ENCODE measurements around the gene KIF6. TPM values are rescaled to one million over a fixed set of nuclear protein-coding genes. Genes with fewer than 3 reads are reported as not detected.
"Not testable (repeated sequence)": the region's sequence is repeated elsewhere in the genome, so short reads cannot be mapped to it uniquely, and the experiment has no call there.

Gene KIF6
- total RNA-seq, 1 donor from 2014 or later = 2.9 TPM

- Mint-ChIP-seq H3K27ac (no peak overlapping the region), H3K4me3 (ENCODE audit: low read depth) (no peak overlapping the region), H3K27me3 (peaks cover 22% of the 10 kb centered on the region), H3K4me1 (ENCODE audit: low read depth) (no peaks in the 10 kb centered on the region), H3K9me3 (ENCODE audit: low read depth) (no peaks in the 10 kb centered on the region), H3K36me3 (ENCODE audit: insufficient read depth) (no peaks in the 10 kb centered on the region)
- no peak for DNase-seq (ENCODE audit: low spot score, unreplicated experiment)
- TF ChIP-seq CTCF (IDR thresholded peaks at IDR 0.05; ENCODE audit: unreplicated experiment) = no peak
Observed at GRCh38 chr6:39294899-39295298, 430.3 kb downstream of the KIF6 start.

- no peak for DNase-seq (ENCODE audit: low spot score, unreplicated experiment)
- H3K27ac Mint-ChIP-seq = no peak overlapping the region
- peaks cover 24% of the 10 kb centered on the region for H3K27me3 Mint-ChIP-seq
- no peak overlapping the region for H3K4me3 Mint-ChIP-seq (ENCODE audit: low read depth)
- no peak for TF ChIP-seq CTCF (IDR thresholded peaks at IDR 0.05; ENCODE audit: unreplicated experiment)
- H3K9me3 Mint-ChIP-seq (ENCODE audit: low read depth) = no peaks in the 10 kb centered on the region
- H3K36me3 Mint-ChIP-seq (ENCODE audit: insufficient read depth) = no peaks in the 10 kb centered on the region
- no peaks in the 10 kb centered on the region for H3K4me1 Mint-ChIP-seq (ENCODE audit: low read depth)
Observed at GRCh38 chr6:39294133-39294532, 431.1 kb downstream of the KIF6 start.

GRCh38 chr6:39292637-39293036, 432.6 kb downstream of the KIF6 start:
- DNase-seq (ENCODE audit: low spot score, unreplicated experiment) = no peak
- Mint-ChIP-seq H3K27ac (no peak overlapping the region), H3K9me3 (ENCODE audit: low read depth) (no peaks in the 10 kb centered on the region), H3K4me1 (ENCODE audit: low read depth) (no peaks in the 10 kb centered on the region), H3K36me3 (ENCODE audit: insufficient read depth) (no peaks in the 10 kb centered on the region), H3K27me3 (peaks cover 28% of the 10 kb centered on the region), H3K4me3 (ENCODE audit: low read depth) (no peak overlapping the region)
- TF ChIP-seq CTCF (IDR thresholded peaks at IDR 0.05; ENCODE audit: unreplicated experiment) = no peak

- Mint-ChIP-seq H3K9me3 (ENCODE audit: low read depth) (no peaks in the 10 kb centered on the region), H3K27me3 (peaks cover 33% of the 10 kb centered on the region), H3K4me1 (ENCODE audit: low read depth) (no peaks in the 10 kb centered on the region), H3K36me3 (ENCODE audit: insufficient read depth) (no peaks in the 10 kb centered on the region), H3K4me3 (ENCODE audit: low read depth) (no peak overlapping the region), H3K27ac (no peak overlapping the region)
- no peak for DNase-seq (ENCODE audit: low spot score, unreplicated experiment)
- TF ChIP-seq CTCF (IDR thresholded peaks at IDR 0.05; ENCODE audit: unreplicated experiment) = no peak
Observed at GRCh38 chr6:39289490-39289889, 435.7 kb downstream of the KIF6 start.

GRCh38 chr6:39287601-39288000, 437.6 kb downstream of the KIF6 start:
- no peak for TF ChIP-seq CTCF (IDR thresholded peaks at IDR 0.05; ENCODE audit: unreplicated experiment)

GRCh38 chr6:39286596-39286995, 438.6 kb downstream of the KIF6 start:
- not testable (repeated sequence) for H3K36me3 Mint-ChIP-seq (ENCODE audit: insufficient read depth); H3K9me3 Mint-ChIP-seq (ENCODE audit: low read depth); H3K4me3 Mint-ChIP-seq (ENCODE audit: low read depth); H3K27ac Mint-ChIP-seq; H3K4me1 Mint-ChIP-seq (ENCODE audit: low read depth); DNase-seq (ENCODE audit: low spot score, unreplicated experiment)
- peaks cover 29% of the 10 kb centered on the region for H3K27me3 Mint-ChIP-seq

More at GRCh38 chr6:39287601-39288000, 437.6 kb downstream of the KIF6 start:
- no peaks in the 10 kb centered on the region for H3K36me3 Mint-ChIP-seq (ENCODE audit: insufficient read depth)
- no peak for DNase-seq (ENCODE audit: low spot score, unreplicated experiment)
- H3K27me3 Mint-ChIP-seq = peaks cover 34% of the 10 kb centered on the region
- no peak overlapping the region for H3K4me3 Mint-ChIP-seq (ENCODE audit: low read depth)
- no peaks in the 10 kb centered on the region for H3K9me3 Mint-ChIP-seq (ENCODE audit: low read depth)
- no peak overlapping the region for H3K27ac Mint-ChIP-seq
- no peaks in the 10 kb centered on the region for H3K4me1 Mint-ChIP-seq (ENCODE audit: low read depth)

Data from progenitor cell of endocrine pancreas (in vitro differentiated cells).